ENCODE data around the gene DLX5. TPM values are rescaled to one million over a fixed set of nuclear protein-coding genes. Genes with fewer than 3 reads are reported as not detected.

The DLX5 gene
- total and polyA plus RNA-seq, 8 donors, result 0.23 to 11.7 TPM; not detected in 6

GRCh38 chr7:96996111-96996957 is 28.3 kb downstream of the DLX5 start:
- Histone ChIP-seq H3K27ac (no peak overlapping the region), H3K4me3 (no peak overlapping the region), H3K4me1 (peaks cover 0 to 36% (median 18%) of the 10 kb centered on the region in 4 donors), H3K36me3 (no peaks in the 10 kb centered on the region), H3K27me3 (peaks cover 27 to 100% (median 94%) of the 10 kb centered on the region in 3 donors), H3K9me3 (peaks cover 0 to 3% (median 0%) of the 10 kb centered on the region in 4 donors)
- no peak for TF ChIP-seq POLR2AphosphoS5 (IDR thresholded peaks at IDR 0.05)
- TF ChIP-seq EP300 (IDR thresholded peaks at IDR 0.05), result no peak
- TF ChIP-seq POLR2A (IDR thresholded peaks at IDR 0.05), result no peak
- TF ChIP-seq, protein P1, sequence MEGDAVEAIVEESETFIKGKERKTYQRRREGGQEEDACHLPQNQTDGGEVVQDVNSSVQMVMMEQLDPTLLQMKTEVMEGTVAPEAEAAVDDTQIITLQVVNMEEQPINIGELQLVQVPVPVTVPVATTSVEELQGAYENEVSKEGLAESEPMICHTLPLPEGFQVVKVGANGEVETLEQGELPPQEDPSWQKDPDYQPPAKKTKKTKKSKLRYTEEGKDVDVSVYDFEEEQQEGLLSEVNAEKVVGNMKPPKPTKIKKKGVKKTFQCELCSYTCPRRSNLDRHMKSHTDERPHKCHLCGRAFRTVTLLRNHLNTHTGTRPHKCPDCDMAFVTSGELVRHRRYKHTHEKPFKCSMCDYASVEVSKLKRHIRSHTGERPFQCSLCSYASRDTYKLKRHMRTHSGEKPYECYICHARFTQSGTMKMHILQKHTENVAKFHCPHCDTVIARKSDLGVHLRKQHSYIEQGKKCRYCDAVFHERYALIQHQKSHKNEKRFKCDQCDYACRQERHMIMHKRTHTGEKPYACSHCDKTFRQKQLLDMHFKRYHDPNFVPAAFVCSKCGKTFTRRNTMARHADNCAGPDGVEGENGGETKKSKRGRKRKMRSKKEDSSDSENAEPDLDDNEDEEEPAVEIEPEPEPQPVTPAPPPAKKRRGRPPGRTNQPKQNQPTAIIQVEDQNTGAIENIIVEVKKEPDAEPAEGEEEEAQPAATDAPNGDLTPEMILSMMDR (IDR thresholded peaks at IDR 0.05), result no peak
- intact Hi-C loops (cut with DNase I; ENCODE audit: low total_unique reads), result no loop called here
- DNase-seq, result no peak
- 4 to 9% (median 5%) methylated on average over 30 to 32 of the region's 32 CpGs for WGBS, 5 donors

DNA sequence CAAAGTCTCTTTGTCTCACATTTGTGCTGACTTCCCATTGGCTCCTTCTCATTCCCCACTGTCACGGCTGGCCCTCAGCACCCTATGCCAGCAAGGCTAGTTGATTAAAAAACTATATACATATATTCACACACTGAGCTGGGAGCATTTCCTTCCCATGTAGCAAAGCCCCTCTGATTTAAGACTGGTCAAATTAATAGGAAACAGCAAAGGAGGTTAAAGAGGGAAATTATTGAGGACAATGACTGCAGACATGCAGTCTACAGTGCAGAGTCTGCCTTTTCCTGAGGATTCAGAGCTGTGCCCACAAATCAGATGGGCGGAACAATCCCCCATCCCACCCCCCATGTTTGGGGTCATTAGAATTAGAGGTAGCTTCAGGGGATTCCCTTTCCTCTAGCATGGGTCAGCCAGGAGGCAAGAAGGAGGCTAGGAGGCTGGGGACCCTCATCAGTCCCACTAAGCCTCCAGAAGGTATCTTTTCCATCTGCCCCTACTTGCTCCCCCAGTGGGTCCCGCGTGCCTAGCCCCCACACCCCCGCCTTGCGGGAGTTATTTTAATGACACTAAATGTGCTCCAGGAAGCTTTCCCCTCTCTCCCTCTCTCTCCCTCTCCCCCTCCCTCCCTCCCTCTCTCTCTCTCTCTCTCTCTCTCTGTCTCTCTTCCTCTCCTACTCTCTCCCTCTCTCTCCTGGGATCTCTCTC is 29.1 kb downstream of the DLX5 start:
- no peak overlapping the region for H3K4me3 ChIP-seq
- H3K36me3 ChIP-seq, result no peaks in the 10 kb centered on the region
- H3K9me3 ChIP-seq, result peaks cover 0 to 3% (median 0%) of the 10 kb centered on the region in 4 donors
- intact Hi-C loops (cut with DNase I; ENCODE audit: low total_unique reads), result no loop called here
- TF ChIP-seq POLR2AphosphoS5 (IDR thresholded peaks at IDR 0.05), result no peak
- TF ChIP-seq, protein P1 (IDR thresholded peaks at IDR 0.05), result no peak
- no peak for TF ChIP-seq EP300 (IDR thresholded peaks at IDR 0.05)
- TF ChIP-seq POLR2A (IDR thresholded peaks at IDR 0.05), result no peak
- H3K4me1 ChIP-seq, result peaks cover 0 to 36% (median 18%) of the 10 kb centered on the region in 4 donors
- WGBS, 5 donors, result 5 to 10% (median 8%) methylated on average over 6 of the region's 6 CpGs
- peaks cover 23 to 100% (median 94%) of the 10 kb centered on the region in 3 donors for H3K27me3 ChIP-seq
- DNase-seq, result no peak
- H3K27ac ChIP-seq, result no peak overlapping the region

DNA sequence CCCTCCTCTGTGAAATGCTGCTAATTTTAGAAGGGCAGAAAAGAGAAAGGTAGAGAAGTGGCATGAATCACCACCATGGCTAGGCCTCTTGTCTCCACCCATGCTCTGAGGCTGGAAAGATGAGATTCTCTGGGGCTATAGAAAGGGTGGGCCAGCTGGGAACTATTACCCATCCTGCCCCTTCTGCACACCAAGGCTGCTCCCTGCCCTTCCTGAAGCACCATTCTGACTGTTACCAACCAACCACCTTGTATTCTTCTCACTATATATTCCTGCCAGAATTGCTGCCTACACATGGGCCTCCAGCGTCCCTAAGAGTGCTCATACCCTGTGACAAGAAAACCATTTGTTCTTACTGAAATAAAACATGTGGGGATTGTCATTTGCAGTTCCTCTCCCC is 30.7 kb downstream of the DLX5 start:
- TF ChIP-seq POLR2AphosphoS5 (IDR thresholded peaks at IDR 0.05) (no peak), POLR2A (IDR thresholded peaks at IDR 0.05) (no peak), EP300 (IDR thresholded peaks at IDR 0.05) (no peak)
- TF ChIP-seq, protein P1 (IDR thresholded peaks at IDR 0.05), result no peak
- WGBS, 5 donors, result 17 to 46% (median 20%) methylated on average over 1 of the region's 1 CpG

DNA sequence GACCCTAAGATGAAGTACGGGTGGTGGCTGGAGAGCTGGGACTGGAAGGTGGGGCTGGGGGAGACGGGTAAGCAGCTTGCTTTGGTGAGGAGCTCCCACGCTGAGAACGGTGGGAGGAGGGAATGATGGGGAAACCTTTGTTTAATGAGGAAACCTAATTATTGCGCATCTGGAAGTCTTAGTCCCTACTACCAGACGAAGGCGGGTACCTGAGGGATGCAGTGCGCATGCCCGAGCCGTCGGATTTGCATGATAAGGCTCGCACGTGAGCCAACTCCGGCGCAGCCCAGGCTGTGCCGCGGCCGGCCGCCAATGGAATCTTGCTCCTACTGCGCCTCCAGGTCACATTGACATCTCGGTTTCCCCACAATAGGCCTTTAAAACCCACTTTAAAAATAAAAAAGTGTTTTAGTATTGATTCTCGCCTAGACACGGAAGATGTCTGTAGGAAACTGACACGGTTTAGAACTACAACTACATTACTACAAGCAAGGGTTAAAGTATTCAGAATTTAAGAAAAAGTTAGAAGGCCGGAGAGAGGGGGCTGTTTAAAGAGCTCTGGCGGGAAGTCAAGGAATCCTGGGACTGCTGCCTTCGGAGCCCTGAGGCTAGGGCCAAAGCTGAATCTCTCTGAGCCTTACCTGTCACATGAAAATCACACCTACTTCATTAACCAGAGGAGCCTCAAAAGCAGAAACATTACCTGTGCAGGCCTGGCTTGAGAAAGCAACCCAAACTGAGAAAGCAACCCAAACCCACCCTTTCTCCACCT is 31.4 kb downstream of the DLX5 start:
- H3K36me3 ChIP-seq, result no peaks in the 10 kb centered on the region
- peaks cover 0 to 3% (median 0%) of the 10 kb centered on the region in 4 donors for H3K9me3 ChIP-seq
- 10 to 14% (median 10%) methylated on average over 27 of the region's 27 CpGs for WGBS, 5 donors
- peaks cover 0 to 33% (median 15%) of the 10 kb centered on the region in 4 donors for H3K4me1 ChIP-seq
- peak in 1 of 2 donors; percentile 55 for DNase-seq
- H3K4me3 ChIP-seq, result no peak overlapping the region
- H3K27ac ChIP-seq, result no peak overlapping the region
- intact Hi-C loops (cut with DNase I; ENCODE audit: low total_unique reads), result no loop called here
- peaks cover 30 to 100% (median 90%) of the 10 kb centered on the region in 3 donors for H3K27me3 ChIP-seq
- TF ChIP-seq EP300 (IDR thresholded peaks at IDR 0.05) (no peak), POLR2A (IDR thresholded peaks at IDR 0.05) (no peak), POLR2AphosphoS5 (IDR thresholded peaks at IDR 0.05) (no peak)
- TF ChIP-seq, protein P1 (IDR thresholded peaks at IDR 0.05), result no peak

More for the DNA sequence above, 30.7 kb downstream of the DLX5 start:
- Histone ChIP-seq H3K4me3 (no peak overlapping the region), H3K27me3 (peaks cover 32 to 100% (median 94%) of the 10 kb centered on the region in 3 donors), H3K27ac (no peak overlapping the region), H3K4me1 (peaks cover 0 to 36% (median 19%) of the 10 kb centered on the region in 4 donors), H3K9me3 (peaks cover 0 to 3% (median 0%) of the 10 kb centered on the region in 4 donors), H3K36me3 (no peaks in the 10 kb centered on the region)
- intact Hi-C loops (cut with DNase I; ENCODE audit: low total_unique reads), result no loop called here
- DNase-seq, result no peak
